ENCODE measurements around the gene PADI3. TPM values are rescaled to one million over a fixed set of nuclear protein-coding genes. Genes with fewer than 3 reads are reported as not detected.

Gene PADI3
- total and polyA plus RNA-seq, 2 of the 8 experiments (the other 6 are each of a cell fraction or from before 2014, with no cell fraction given) = 0.37 to 0.94 TPM

- TF ChIP-seq GTF2F1 (IDR thresholded peaks at IDR 0.05; ENCODE audit: borderline replicate concordance, low read depth, low read length) = no peak
- TF ChIP-seq FOSL1 (IDR thresholded peaks at IDR 0.05; ENCODE audit: insufficient read depth, low read depth, low read length) = no peak
- TF ChIP-seq POLR2AphosphoS5 (IDR thresholded peaks at IDR 0.05; ENCODE audit: low read depth, low read length) = no peak
- no peak for TF ChIP-seq ZNF274 (IDR thresholded peaks at IDR 0.05; ENCODE audit: borderline replicate concordance, extremely low read depth, low read length)
These were observed 57.5 kb downstream of the PADI3 start (continued) for GRCh38 chr1:17306407-17306806.

Data from H1 (cell line).